IMR-90 (cell line): Measurements from ENCODE around the gene POLD1. TPM values are rescaled to one million over a fixed set of nuclear protein-coding genes. Genes with fewer than 3 reads are reported as not detected.

Source experiments
- ATAC-seq: fragments of 200-7000 bp; cut with Tn5 transposase; 2 replicates; pipeline ENCODE4 v1.9.1; 2020; ENCODE audit warnings: low read depth, mild to moderate bottlenecking, moderate library complexity
- BruUV-seq: library from RNA; stranded (reverse); fragments of 400-500 nt; replicated peaks from 2 replicates; lab custom pipeline; 2021; lab: Mats Ljungman, UMichigan
- CTCF ChIA-PET: fragments of 300-600 bp; formaldehyde crosslinking; extraction: SDS; loops from one replicate; lab custom pipeline; 2021; ENCODE audit warnings: antibody characterized with exemption; lab: Yijun Ruan, JAX
- POLR2A ChIA-PET: fragments of 300-600 bp; sonication (Branson Sonifier 250); formaldehyde crosslinking; loops from one replicate; lab custom pipeline; 2022; ENCODE audit warnings: antibody characterized with exemption; ENCODE audit not compliant: unreplicated experiment; lab: Charles Lee
- DNase-seq: peaks from one replicate; pipeline ENCODE4 v3.0.0; 2013
- H2AFZ ChIP-seq: replicated peaks from 2 replicates; pipeline ENCODE3; 2013; ENCODE audit warnings: low read length, mild to moderate bottlenecking; ENCODE audit not compliant: poor library complexity
- H2AK5ac ChIP-seq: 2 replicates; pipeline ENCODE4 v1.6.1; 2013; ENCODE audit warnings: low read depth, low read length, inconsistent platforms
- H2AK9ac ChIP-seq: replicated peaks from 2 replicates; pipeline ENCODE3; 2013; ENCODE audit warnings: mild to moderate bottlenecking, low read depth, low read length, moderate library complexity; ENCODE audit not compliant: poor library complexity
- H2BK120ac ChIP-seq: 2 replicates; pipeline ENCODE4 v1.6.1; 2013; ENCODE audit warnings: low read depth, low read length, inconsistent platforms
- H2BK15ac ChIP-seq: 3 replicates; pipeline ENCODE4 v1.6.1; 2013; ENCODE audit warnings: low read depth, low read length, inconsistent platforms
- H2BK20ac ChIP-seq: 2 replicates; pipeline ENCODE4 v1.6.1; 2013; ENCODE audit warnings: low read depth, mild to moderate bottlenecking, inconsistent platforms, low read length, moderate library complexity
- H2BK5ac ChIP-seq: 2 replicates; pipeline ENCODE4 v1.6.1; 2013; ENCODE audit warnings: mild to moderate bottlenecking, low read depth, low read length, inconsistent platforms; ENCODE audit not compliant: poor library complexity, severe bottlenecking
- H3K14ac ChIP-seq: replicated peaks from 2 replicates; pipeline ENCODE4 v1.6.1; 2013; ENCODE audit warnings: low read depth, low read length, inconsistent platforms
- H3K18ac ChIP-seq: 2 replicates; pipeline ENCODE4 v1.6.1; 2013; ENCODE audit warnings: low read depth, low read length, control low read depth
- H3K23ac ChIP-seq: 2 replicates; pipeline ENCODE4 v1.6.1; 2013; ENCODE audit warnings: low read depth, low read length, inconsistent platforms
- H3K27ac ChIP-seq: 2 replicates; pipeline ENCODE4 v1.5.1; 2013; ENCODE audit warnings: mild to moderate bottlenecking, control low read depth, low read length; ENCODE audit not compliant: insufficient read depth
- H3K27me3 ChIP-seq: 2 replicates; pipeline ENCODE4 v1.6.1; 2013; ENCODE audit warnings: low read length; ENCODE audit not compliant: control insufficient read depth, insufficient read depth
- H3K36me3 ChIP-seq: 2 replicates; pipeline ENCODE4 v1.6.1; 2013; ENCODE audit warnings: low read length, mixed read lengths; ENCODE audit not compliant: control insufficient read depth, insufficient read depth
- H3K4ac ChIP-seq: 2 replicates; pipeline ENCODE4 v1.6.1; 2013; ENCODE audit warnings: low read depth, low read length, inconsistent platforms
- H3K4me1 ChIP-seq: 2 replicates; pipeline ENCODE4 v1.6.1; 2013; ENCODE audit warnings: low read length, mixed read lengths; ENCODE audit not compliant: control insufficient read depth, insufficient read depth
- H3K4me2 ChIP-seq: 2 replicates; pipeline ENCODE4 v1.6.1; 2013; ENCODE audit warnings: low read depth, mild to moderate bottlenecking, control low read depth, low read length, moderate library complexity
- H3K4me3 ChIP-seq: 2 replicates; pipeline ENCODE4 v1.5.1; 2013; ENCODE audit warnings: low read depth, mild to moderate bottlenecking, control low read depth, low read length, moderate library complexity; ENCODE audit not compliant: insufficient read depth
- H3K56ac ChIP-seq: 2 replicates; pipeline ENCODE4 v1.6.1; 2013; ENCODE audit warnings: low read length, inconsistent platforms; ENCODE audit not compliant: insufficient read depth; ENCODE audit errors: extremely low read depth
- H3K79me1 ChIP-seq, 2 experiments: 2 replicates each; pipeline ENCODE4 v1.6.1; 2013; ENCODE audit warnings: low read length in 2 of 2, inconsistent platforms in 1 of 2, low read depth in 1 of 2
- H3K9ac ChIP-seq: 2 replicates; pipeline ENCODE4 v1.6.1; 2013; ENCODE audit warnings: low read depth, low read length, control low read depth
- H3K9me1 ChIP-seq: 2 replicates; pipeline ENCODE4 v1.6.1; 2013; ENCODE audit warnings: low read length, inconsistent platforms; ENCODE audit not compliant: insufficient read depth
- H3K9me3 ChIP-seq: 2 replicates; pipeline ENCODE4 v1.6.1; 2013; ENCODE audit warnings: low read length; ENCODE audit not compliant: control insufficient read depth, insufficient read depth
- H4K20me1 ChIP-seq: 2 replicates; pipeline ENCODE4 v1.6.1; 2013; ENCODE audit warnings: low read length, inconsistent platforms; ENCODE audit not compliant: insufficient read depth
- H4K5ac ChIP-seq: 2 replicates; pipeline ENCODE4 v1.6.1; 2013; ENCODE audit warnings: mild to moderate bottlenecking, low read depth, low read length, control low read depth
- H4K8ac ChIP-seq, 2 experiments: 2 replicates each; pipeline ENCODE4 v1.6.1; 2013; ENCODE audit warnings: low read depth in 2 of 2, low read length in 2 of 2, control low read depth in 1 of 2, inconsistent platforms in 1 of 2
- H4K91ac ChIP-seq: 2 replicates; pipeline ENCODE4 v1.6.1; 2013; ENCODE audit warnings: low read depth, low read length, inconsistent platforms; ENCODE audit not compliant: insufficient read depth
- MXI1 ChIP-seq: IDR thresholded peaks from 2 replicates; pipeline ENCODE4 v1.6.1; 2012; ENCODE audit warnings: low read depth, mild to moderate bottlenecking, low read length, moderate library complexity, borderline replicate concordance
- RAD21 ChIP-seq: IDR thresholded peaks from 2 replicates; pipeline ENCODE4 v1.6.1; 2012; ENCODE audit warnings: low read length, improper control_type of control experiment
- SMC3 ChIP-seq: fragments of 150-350 bp; IDR thresholded peaks from 2 replicates; pipeline ENCODE4 v1.6.1; 2016; ENCODE audit warnings: low read depth, mild to moderate bottlenecking, antibody characterized with exemption, low read length, moderate library complexity
- WGBS, 2 experiments: methylation state at CpG; one replicate each; pipeline versions ENCODE4 v1.1.5 to v1.1.7; 2013; ENCODE audit warnings: missing lambda C conversion rate in 2 of 2; ENCODE audit not compliant: insufficient read length in 1 of 2; ENCODE audit errors: extremely low coverage in 2 of 2; 5-methylcytosine and 5-hydroxymethylcytosine counted together
- dilution Hi-C: fragments of 300-500 bp; cut with HindIII; formaldehyde crosslinking; loops from one replicate; pipeline ENCODE4 v1.14.3; 2018; ENCODE audit warnings: low sequenced_read_pairs; ENCODE audit not compliant: unreplicated experiment
- in situ Hi-C: fragments of 300-500 bp; cut with MboI; formaldehyde crosslinking; loops from 3 replicates; pipeline ENCODE4 v1.14.3; 2019; ENCODE audit warnings: low sequenced_read_pairs, inconsistent platforms, mixed read lengths
- intact Hi-C: fragments of 100-400 bp; cut with micrococcal nuclease; formaldehyde crosslinking; loops from 2 replicates; pipeline ENCODE4 v1.10.0; 2022
- polyA plus RNA-seq, 3 experiments: library from polyadenylated mRNA; depleted of rRNA; stranded (reverse); fragments of >200 nt; gene quantifications; 2 replicates each; pipeline ENCODE4 v1.2.3, GENCODE V29; 2012; ENCODE audit warnings: low replicate concordance in 1 of 3
- total RNA-seq: library from RNA; depleted of rRNA; stranded (reverse); fragments of >200 nt; gene quantifications from 2 replicates; pipeline ENCODE4 v1.2.3, GENCODE V29; 2012
- TF ChIP-seq, protein P1 (sequence below): fragments of 150-350 bp; IDR thresholded peaks from 2 replicates; pipeline ENCODE4 v1.6.1; 2016; ENCODE audit warnings: low read depth, mild to moderate bottlenecking, low read length, moderate library complexity, borderline replicate concordance

POLD1 gene
- total and polyA plus RNA-seq, 2 of the 4 experiments (the other 2 are of a cell fraction) = 13.8 to 28.9 TPM

DNA sequence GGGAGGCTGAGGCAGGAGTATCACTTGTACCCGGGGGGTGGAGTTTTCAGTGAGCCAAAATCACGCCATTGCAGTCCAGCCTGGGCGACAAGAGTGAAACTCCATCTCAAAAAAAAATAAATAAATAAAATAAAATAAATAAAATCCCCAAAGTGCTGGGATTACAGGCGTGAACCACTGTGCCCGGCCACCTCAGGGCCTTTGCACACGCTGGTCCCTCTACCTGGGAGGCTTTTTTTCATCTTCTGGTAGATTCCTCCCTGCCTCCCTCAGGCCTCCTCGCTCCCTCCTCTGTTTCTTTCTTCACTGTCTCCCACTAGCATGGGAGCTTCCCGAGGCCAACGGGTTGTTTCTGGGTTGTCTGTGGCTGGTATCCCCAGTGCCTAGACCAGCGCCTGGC lies 63.6 kb downstream of the POLD1 start:
- TF ChIP-seq SMC3 (no peak), MXI1 (no peak), RAD21 (no peak)
- TF ChIP-seq, protein P1, sequence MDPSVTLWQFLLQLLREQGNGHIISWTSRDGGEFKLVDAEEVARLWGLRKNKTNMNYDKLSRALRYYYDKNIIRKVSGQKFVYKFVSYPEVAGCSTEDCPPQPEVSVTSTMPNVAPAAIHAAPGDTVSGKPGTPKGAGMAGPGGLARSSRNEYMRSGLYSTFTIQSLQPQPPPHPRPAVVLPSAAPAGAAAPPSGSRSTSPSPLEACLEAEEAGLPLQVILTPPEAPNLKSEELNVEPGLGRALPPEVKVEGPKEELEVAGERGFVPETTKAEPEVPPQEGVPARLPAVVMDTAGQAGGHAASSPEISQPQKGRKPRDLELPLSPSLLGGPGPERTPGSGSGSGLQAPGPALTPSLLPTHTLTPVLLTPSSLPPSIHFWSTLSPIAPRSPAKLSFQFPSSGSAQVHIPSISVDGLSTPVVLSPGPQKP = no peak
- Histone ChIP-seq H2AK5ac (no peak overlapping the region), H3K27me3 (no peaks in the 10 kb centered on the region; the same call in 1 of the 2 replicates), H3K36me3 (no peaks in the 10 kb centered on the region), H2BK20ac (no peak overlapping the region), H3K4me2 (no peak overlapping the region), H3K9ac (no peak overlapping the region), H3K79me1 (no peaks in the 10 kb centered on the region), H3K4me3 (no peak overlapping the region), H3K14ac (no peak overlapping the region), H2AFZ (no peak overlapping the region), H2BK5ac (no peak overlapping the region), H3K56ac (no peak overlapping the region), H4K91ac (no peak overlapping the region), H3K9me3 (no peaks in the 10 kb centered on the region), H3K27ac (no peak overlapping the region), H3K18ac (no peak overlapping the region), H2AK9ac (no peak overlapping the region), H3K9me1 (no peaks in the 10 kb centered on the region), H4K20me1 (no peaks in the 10 kb centered on the region), H3K4me1 (no peaks in the 10 kb centered on the region), H3K4ac (no peak overlapping the region), H3K23ac (no peak overlapping the region), H2BK120ac (no peak overlapping the region), H4K5ac (no peak overlapping the region), H4K8ac (no peak overlapping the region), H2BK15ac (no peak overlapping the region)
- ATAC-seq = no peak
- intact Hi-C loops (no loop called here), in situ Hi-C loops (no loop called here), dilution Hi-C loops (no loop called here)
- no TSS peak for BruUV-seq
- no peak for DNase-seq
- POLR2A ChIA-PET = no interaction called here
- CTCF ChIA-PET = no interaction called here
- WGBS, 2 experiments = 76% methylated on average over 3 of the region's 10 CpGs; no CpG with 5 or more reads in 1 of the 2 experiments
